ENCODE measurements around the gene ZDHHC20. TPM values are rescaled to one million over a fixed set of nuclear protein-coding genes. Genes with fewer than 3 reads are reported as not detected.

Gene ZDHHC20
- total and polyA plus RNA-seq, 2 of the 13 experiments (the other 11 are each of a cell fraction or from before 2014, with no cell fraction given) = 19.9 to 59.9 TPM

DNA sequence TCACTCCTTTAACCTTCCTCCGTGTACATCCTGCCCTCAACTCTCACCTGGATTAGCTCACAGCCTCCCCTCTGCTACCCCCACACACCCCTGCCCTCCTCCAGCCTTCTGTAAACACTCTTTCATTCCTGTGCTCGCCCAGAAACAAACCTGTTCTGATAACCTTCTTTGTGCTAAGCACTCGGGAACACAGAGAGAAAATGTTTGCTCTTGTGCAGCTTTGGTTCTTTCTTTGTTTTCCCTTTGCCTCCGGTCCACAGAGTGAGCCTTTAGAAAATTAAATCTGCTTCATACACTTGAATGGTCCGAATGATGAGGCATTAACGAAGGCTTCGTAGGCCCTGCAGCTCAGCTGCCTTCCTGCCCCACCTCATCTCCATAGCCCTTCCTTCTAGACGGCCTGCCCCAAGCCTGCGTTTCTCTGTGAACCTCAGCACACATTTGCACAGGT lies 6.6 kb upstream of the ZDHHC20 start (continued):
- no peak for TF ChIP-seq CBX2 (IDR thresholded peaks at IDR 0.05; ENCODE audit: low read depth, low read length)
- TF ChIP-seq CBX2 (CRISPR knock-in tag; IDR thresholded peaks at IDR 0.05; ENCODE audit: low read depth) = 0 out of 2 replicates have a peak, but pooled peaks have one; percentile 33
- 0 out of 2 replicates have a peak, but pooled peaks have one; percentile 59 for TF ChIP-seq ZNF292 (CRISPR knock-in tag; IDR thresholded peaks at IDR 0.05; ENCODE audit: borderline replicate concordance, low read depth)
- TF ChIP-seq, protein P1, sequence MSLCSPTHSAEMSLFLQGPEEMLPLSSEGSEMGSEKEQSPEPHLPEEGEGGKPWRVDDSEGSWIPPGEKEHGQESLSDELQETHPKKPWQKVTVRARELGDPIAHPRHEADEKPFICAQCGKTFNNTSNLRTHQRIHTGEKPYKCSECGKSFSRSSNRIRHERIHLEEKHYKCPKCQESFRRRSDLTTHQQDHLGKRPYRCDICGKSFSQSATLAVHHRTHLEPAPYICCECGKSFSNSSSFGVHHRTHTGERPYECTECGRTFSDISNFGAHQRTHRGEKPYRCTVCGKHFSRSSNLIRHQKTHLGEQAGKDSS (CRISPR knock-in tag; IDR thresholded peaks at IDR 0.05; ENCODE audit: borderline replicate concordance, low read depth) = 0 out of 2 replicates have a peak, but pooled peaks have one; percentile 28
- TF ChIP-seq THAP11 (CRISPR knock-in tag; IDR thresholded peaks at IDR 0.05) = 0 out of 2 replicates have a peak, but pooled peaks have one; percentile 24
- peak; percentile 88 for TF ChIP-seq RXRB (CRISPR knock-in tag; IDR thresholded peaks at IDR 0.05; ENCODE audit: borderline replicate concordance)
- TF ChIP-seq HMGA1 (CRISPR knock-in tag; conservative IDR thresholded peaks at IDR 0.05) = no peak
- TF ChIP-seq, protein P2, sequence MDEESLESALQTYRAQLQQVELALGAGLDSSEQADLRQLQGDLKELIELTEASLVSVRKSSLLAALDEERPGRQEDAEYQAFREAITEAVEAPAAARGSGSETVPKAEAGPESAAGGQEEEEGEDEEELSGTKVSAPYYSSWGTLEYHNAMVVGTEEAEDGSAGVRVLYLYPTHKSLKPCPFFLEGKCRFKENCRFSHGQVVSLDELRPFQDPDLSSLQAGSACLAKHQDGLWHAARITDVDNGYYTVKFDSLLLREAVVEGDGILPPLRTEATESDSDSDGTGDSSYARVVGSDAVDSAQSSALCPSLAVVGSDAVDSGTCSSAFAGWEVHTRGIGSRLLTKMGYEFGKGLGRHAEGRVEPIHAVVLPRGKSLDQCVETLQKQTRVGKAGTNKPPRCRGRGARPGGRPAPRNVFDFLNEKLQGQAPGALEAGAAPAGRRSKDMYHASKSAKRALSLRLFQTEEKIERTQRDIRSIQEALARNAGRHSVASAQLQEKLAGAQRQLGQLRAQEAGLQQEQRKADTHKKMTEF (CRISPR knock-in tag; IDR thresholded peaks at IDR 0.05) = 0 out of 2 replicates have a peak, but pooled peaks have one; percentile 24
- peak; percentile 60 for TF ChIP-seq ZMYM3 (CRISPR knock-in tag; IDR thresholded peaks at IDR 0.05)
- TF ChIP-seq SETDB1 (CRISPR knock-in tag; IDR thresholded peaks at IDR 0.05; ENCODE audit: borderline replicate concordance) = no peak
- TF ChIP-seq NR2F2 (IDR thresholded peaks at IDR 0.05; ENCODE audit: borderline replicate concordance, low read depth) = peak; percentile 56; the same call in 1 of the 2 replicates
- 0 out of 4 replicates have a peak, but pooled peaks of 1 of the 2 experiments have one; percentile 20 for TF ChIP-seq EP300 (IDR thresholded peaks at IDR 0.05; ENCODE audit: low read depth in 2 of 2, low read length in 2 of 2)
- TF ChIP-seq EP300 (CRISPR knock-in tag; IDR thresholded peaks at IDR 0.05; ENCODE audit: borderline replicate concordance) = no peak
- no peak for TF ChIP-seq ZNF891 (CRISPR knock-in tag; IDR thresholded peaks at IDR 0.05)
- TF ChIP-seq SALL2 (CRISPR knock-in tag; IDR thresholded peaks at IDR 0.05) = no peak
- peak; percentile 23; the same call in 1 of the 2 replicates for TF ChIP-seq ZMYM4 (CRISPR knock-in tag; IDR thresholded peaks at IDR 0.05)
- TF ChIP-seq ZNF331 (CRISPR knock-in tag; IDR thresholded peaks at IDR 0.05) = peak; percentile 16; the same call in 1 of the 2 replicates
- TF ChIP-seq FOXP1 (IDR thresholded peaks at IDR 0.05) = no peak
- peak; percentile 74 for TF ChIP-seq FOXP1 (CRISPR knock-in tag; IDR thresholded peaks at IDR 0.05)
- TF ChIP-seq, protein P3, sequence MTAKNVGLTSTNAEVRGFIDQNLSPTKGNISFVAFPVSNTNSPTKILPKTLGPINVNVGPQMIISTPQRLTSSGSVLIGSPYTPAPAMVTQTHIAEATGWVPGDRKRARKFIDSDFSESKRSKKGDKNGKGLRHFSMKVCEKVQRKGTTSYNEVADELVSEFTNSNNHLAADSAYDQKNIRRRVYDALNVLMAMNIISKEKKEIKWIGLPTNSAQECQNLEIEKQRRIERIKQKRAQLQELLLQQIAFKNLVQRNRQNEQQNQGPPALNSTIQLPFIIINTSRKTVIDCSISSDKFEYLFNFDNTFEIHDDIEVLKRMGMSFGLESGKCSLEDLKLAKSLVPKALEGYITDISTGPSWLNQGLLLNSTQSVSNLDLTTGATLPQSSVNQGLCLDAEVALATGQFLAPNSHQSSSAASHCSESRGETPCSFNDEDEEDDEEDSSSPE (CRISPR knock-in tag; IDR thresholded peaks at IDR 0.05) = no peak
- no peak for TF ChIP-seq LCORL (IDR thresholded peaks at IDR 0.05)
- TF ChIP-seq LCORL (CRISPR knock-in tag; IDR thresholded peaks at IDR 0.05) = peak; percentile 46; the same call in 1 of the 2 replicates
- peak; percentile 30; the same call in 1 of the 2 replicates for TF ChIP-seq TARDBP (CRISPR knock-in tag; IDR thresholded peaks at IDR 0.05)
- TF ChIP-seq, protein P4, sequence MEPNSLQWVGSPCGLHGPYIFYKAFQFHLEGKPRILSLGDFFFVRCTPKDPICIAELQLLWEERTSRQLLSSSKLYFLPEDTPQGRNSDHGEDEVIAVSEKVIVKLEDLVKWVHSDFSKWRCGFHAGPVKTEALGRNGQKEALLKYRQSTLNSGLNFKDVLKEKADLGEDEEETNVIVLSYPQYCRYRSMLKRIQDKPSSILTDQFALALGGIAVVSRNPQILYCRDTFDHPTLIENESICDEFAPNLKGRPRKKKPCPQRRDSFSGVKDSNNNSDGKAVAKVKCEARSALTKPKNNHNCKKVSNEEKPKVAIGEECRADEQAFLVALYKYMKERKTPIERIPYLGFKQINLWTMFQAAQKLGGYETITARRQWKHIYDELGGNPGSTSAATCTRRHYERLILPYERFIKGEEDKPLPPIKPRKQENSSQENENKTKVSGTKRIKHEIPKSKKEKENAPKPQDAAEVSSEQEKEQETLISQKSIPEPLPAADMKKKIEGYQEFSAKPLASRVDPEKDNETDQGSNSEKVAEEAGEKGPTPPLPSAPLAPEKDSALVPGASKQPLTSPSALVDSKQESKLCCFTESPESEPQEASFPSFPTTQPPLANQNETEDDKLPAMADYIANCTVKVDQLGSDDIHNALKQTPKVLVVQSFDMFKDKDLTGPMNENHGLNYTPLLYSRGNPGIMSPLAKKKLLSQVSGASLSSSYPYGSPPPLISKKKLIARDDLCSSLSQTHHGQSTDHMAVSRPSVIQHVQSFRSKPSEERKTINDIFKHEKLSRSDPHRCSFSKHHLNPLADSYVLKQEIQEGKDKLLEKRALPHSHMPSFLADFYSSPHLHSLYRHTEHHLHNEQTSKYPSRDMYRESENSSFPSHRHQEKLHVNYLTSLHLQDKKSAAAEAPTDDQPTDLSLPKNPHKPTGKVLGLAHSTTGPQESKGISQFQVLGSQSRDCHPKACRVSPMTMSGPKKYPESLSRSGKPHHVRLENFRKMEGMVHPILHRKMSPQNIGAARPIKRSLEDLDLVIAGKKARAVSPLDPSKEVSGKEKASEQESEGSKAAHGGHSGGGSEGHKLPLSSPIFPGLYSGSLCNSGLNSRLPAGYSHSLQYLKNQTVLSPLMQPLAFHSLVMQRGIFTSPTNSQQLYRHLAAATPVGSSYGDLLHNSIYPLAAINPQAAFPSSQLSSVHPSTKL (CRISPR knock-in tag; IDR thresholded peaks at IDR 0.05) = peak; percentile 62
- TF ChIP-seq GATAD2A (CRISPR knock-in tag; IDR thresholded peaks at IDR 0.05) = 0 out of 2 replicates have a peak, but pooled peaks have one; percentile 17
- TF ChIP-seq SOX5 (CRISPR knock-in tag; IDR thresholded peaks at IDR 0.05; ENCODE audit: borderline replicate concordance) = peak; percentile 95
